Measurements from ENCODE around the gene OR10H4. TPM values are rescaled to one million over a fixed set of nuclear protein-coding genes. Genes with fewer than 3 reads are reported as not detected.
"Not testable (repeated sequence)": the region's sequence is repeated elsewhere in the genome, so short reads cannot be mapped to it uniquely, and the experiment has no call there.

Gene OR10H4
- total RNA-seq, 1 experiment from 2014 or later, result not detected

- DNase-seq (ENCODE audit: low read depth), result no peak
Observed at GRCh38 chr19:15936950-15937349, 11.9 kb upstream of the OR10H4 start.

DNA sequence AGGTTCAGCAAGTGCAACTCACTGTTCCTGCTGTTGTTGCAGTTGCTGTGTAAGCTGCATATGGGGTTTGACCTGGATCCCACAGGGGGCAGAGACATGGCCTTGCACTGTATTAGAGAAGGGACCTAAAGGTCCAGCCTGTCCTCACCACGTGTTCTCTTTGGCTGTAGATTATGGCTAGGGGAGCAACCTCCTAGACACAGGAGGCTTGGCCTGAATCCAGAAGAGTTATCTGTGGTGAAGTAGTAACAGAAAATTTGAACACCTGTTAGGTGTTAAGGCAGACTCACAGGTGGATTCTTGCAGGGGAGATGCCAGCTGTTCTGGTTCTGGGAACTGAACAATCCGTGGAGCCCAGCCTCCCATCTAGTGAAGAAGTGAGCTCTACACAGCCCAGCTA, 11.0 kb upstream of the OR10H4 start:
- DNase-seq (ENCODE audit: low read depth), result no peak

DNA sequence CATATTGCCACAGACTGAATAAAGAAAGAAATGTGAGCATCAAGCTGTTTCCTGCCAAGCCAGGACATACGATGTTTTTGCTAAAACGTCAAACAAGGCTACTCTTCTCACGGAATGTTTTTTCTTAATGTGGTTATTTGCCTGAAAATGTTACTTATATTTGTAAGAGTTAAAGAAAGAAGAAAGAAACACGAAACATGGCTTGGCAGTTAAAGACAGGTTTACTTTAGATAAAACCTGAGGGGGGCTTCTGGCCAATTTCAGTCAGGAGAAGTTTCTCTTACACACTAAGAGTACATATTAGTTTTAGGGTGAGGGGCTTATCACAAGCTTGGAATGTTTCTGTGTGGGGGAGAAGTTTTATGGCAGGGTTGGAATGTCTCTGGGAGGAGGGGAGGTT, 4.4 kb upstream of the OR10H4 start:
- no peak for DNase-seq (ENCODE audit: low read depth)

GRCh38 chr19:15945301-15945700, 3.5 kb upstream of the OR10H4 start:
- DNase-seq (ENCODE audit: low read depth), result no peak

GRCh38 chr19:15954820-15955219, 6.0 kb downstream of the OR10H4 start:
- no peak for DNase-seq (ENCODE audit: low read depth)

GRCh38 chr19:15962319-15962718, 13.5 kb downstream of the OR10H4 start:
- no peak for DNase-seq (ENCODE audit: low read depth)

DNA sequence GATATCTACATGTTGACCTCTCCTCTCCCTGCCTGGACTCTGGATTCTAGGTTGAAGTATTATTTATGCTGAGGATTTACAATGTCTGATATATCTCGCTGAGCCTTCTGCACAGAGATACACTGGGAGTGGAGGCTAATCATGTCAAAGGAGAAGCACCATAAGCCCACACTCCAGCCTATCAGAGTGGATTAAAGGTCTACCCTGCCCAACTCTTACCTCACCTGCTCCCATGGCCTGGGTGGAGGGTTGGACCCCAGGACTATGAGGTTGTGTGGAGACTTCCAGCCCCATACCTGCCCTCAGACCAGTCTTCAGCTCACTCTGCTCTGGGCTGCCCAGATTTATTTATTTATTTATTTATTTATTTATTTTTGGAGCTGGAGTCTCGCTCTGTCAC, 15.4 kb downstream of the OR10H4 start:
- DNase-seq (ENCODE audit: low read depth), result no peak

DNA sequence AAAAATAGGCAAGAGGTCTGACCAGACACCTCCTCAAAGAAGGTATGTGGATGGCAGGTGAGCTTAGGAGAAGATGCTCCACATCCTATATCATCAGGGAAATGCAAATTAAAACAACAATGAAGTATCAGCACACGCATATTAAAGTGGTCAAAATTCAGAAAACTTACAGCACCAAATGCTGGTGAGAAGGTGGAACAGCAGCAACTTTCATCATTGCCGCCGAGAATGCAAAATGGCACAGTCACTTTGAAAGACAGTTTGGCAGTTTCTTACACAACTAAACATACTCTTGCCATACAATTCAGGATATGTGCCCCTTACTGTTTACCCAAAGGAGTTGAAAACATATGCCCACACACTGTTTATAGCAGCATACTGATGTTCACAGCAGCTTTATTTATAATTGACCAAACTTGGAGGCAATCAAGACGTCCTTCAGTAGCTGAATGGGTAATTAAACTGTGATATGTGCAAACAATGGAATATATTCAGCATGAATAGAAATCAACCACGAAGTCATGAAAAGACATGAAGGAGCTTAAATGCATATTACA, 22.5 kb downstream of the OR10H4 start:
- DNase-seq (ENCODE audit: low read depth), result no peak

DNA sequence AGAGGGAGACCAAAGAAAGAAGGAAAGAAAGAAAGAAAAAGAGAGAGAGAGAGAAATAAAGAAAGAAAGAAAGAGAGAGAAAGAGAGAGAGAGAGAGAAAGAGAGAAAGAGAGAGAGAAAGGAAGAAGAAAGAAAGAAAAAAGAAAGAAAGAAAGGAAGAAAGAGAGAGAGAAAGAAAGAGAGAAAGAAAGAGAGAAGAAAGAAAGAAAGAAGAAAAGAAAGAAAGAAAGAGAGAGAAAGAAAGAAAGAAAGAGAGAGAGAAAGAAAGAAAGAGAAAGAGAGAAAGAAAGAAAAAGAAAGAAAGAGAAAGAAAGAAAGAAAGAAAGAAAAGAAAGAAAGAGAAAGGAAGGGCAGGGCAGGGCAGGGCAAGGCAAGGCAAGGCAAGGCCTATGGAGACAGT, 23.2 kb downstream of the OR10H4 start:
- DNase-seq (ENCODE audit: low read depth), result not testable (repeated sequence)

DNA sequence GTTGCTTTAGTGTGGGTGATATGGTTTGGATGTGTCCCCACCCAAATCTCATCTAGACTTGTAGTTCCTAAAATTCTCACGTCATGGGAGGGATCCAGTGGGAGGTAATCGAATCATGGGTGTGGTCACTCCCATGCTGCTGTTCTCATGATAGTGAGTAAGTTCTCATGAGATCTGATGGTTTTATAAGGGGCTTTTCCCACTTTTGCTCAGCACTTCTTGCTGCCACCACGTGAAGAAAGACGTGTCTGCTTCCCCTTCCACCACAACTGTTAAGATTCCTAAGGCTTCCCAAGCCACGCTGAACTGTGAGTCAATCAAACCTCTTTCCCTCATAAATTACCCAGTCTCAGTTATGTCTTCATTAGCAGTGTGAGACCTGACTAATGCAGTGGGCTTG, 26.0 kb downstream of the OR10H4 start:
- DNase-seq (ENCODE audit: low read depth), result no peak

- no peak for DNase-seq (ENCODE audit: low read depth)
Observed at GRCh38 chr19:15976836-15977689, 28.3 kb downstream of the OR10H4 start.

DNA sequence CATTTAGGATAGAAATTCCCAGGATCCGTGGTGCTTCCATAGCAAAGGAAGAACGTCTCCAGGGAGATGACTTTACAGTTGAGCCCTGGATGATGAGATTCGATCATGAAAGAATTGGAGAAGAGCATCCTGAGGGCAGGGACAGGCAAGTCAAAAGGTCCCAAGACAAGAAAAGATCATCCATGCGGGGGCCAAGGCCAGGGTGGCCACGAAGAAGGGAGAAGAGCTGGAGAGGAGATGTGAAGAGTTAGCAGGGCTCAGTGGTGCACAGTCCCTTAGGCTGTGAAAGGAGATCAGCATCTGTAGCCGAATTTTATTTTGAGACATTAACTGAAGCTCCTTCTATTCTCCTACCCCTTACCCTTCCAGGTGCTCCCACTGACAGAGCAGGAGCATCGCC, 28.9 kb downstream of the OR10H4 start:
- DNase-seq (ENCODE audit: low read depth), result no peak

DNA sequence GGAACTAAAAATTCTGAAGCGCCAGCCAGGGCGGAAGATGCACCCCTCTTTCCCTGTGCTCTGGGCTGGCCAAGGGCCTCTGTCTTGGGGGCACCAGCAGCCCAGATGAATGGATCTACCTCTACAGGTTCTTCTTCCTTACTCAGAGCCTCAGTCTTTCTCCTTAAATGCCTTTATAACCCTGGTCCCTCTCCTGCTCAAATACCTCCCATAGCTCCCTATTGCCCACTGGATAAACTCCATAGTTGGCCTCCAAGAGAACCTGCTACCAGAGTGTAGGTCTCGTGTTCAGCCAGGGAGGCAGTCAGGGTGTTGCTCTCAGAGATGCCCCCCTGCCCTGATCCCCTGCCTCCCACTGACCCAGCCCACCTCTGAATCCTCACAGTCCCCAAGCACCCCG, 30.5 kb downstream of the OR10H4 start:
- DNase-seq (ENCODE audit: low read depth), result no peak

DNA sequence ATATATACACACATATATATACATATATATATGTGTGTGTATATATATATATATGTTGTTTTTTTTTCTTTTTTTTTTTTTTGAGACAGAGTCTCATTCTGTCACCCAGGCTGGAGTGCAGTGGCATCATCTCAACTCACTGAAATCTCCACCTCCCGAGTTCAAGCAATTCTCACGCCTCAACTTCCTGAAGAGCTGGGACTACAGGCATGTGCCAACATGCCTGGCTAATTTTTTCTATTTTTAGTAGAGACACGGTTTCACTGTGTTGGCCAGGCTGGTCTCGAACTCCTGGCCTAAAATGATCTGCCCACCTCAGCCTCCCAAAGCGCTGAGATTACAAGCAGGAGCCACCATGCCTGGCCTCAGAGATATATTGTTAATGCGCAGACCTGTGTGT, 37.0 kb downstream of the OR10H4 start:
- peak; percentile 30 for DNase-seq (ENCODE audit: low read depth)

GRCh38 chr19:15986701-15987100, 37.9 kb downstream of the OR10H4 start:
- DNase-seq (ENCODE audit: low read depth), result no peak

DNA sequence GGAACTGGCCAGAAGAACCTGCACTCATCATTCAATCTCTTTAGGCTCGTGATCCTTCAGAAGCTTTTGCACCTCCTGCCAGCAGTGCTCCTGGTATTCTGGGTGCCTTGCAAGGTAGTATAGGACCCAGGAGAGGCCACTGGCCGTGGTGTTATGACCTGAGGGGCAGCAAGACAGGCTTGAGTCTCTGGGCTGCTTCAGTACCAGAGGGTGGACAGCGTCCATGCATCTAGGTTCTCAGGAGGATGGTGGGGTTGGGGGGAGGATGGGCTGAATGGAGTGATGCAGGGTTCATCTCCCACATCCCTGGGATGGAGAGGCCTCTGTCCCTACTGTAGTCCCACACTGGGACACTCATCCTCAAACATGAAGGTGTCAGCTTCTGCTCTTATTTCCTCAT, 41.1 kb downstream of the OR10H4 start:
- no peak for DNase-seq (ENCODE audit: low read depth)

DNA sequence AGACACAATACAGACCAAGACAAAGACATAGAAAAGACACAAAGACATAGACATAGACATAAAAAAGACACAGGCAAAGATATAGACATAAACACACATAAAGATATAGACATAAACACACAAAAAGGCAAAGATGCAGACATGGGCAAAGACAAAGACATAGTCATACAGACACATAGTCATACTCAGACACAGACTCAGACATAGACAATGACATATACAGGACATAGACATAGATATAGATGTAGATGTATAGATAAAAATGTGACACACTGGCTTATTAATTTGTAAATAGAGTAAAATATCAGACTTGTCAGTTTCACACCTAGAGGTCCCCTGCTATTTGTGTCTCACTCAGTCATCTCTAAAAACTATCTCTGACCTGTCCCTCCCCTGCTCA, 42.8 kb downstream of the OR10H4 start:
- no peak for DNase-seq (ENCODE audit: low read depth)

DNA sequence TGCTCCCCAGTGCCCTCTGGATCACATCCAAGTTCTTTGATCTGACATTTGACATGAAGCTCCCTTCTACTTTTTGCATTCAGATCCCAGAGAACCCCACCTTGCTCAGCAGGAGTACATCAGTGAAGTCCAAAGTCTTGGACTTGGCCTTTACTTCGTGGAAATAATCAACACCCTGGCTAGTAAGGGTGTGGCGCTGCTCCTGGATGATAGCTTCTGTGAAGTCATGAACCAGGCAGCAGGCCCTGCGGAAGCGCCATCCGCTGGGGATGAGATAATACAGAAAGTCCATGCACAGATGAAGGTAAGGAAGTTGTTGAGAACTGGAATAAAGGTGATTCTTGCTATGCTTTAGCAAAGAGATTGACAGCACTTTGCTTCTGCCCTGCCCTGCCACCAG, 43.2 kb downstream of the OR10H4 start:
- no peak for DNase-seq (ENCODE audit: low read depth)

DNA sequence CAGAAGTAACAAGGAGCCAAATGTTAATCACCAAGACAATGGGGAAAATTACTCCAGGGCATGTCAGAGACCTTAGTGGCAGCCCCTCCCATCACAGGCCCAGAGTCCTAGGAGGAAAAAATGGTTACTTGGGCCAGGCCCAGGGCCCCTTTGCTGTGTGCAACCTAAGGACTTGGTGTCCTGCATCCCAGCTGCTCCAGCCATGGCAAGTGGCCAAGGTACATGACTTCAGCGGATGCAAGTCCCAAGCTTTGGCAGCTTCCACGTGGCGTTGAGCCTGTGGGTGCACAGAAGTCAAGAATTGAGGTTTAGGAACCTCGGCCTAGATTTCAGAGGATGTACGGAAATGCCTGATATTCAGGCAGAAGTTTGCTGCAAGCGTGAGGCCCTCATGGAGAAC, 46.7 kb downstream of the OR10H4 start:
- no peak for DNase-seq (ENCODE audit: low read depth)

DNA sequence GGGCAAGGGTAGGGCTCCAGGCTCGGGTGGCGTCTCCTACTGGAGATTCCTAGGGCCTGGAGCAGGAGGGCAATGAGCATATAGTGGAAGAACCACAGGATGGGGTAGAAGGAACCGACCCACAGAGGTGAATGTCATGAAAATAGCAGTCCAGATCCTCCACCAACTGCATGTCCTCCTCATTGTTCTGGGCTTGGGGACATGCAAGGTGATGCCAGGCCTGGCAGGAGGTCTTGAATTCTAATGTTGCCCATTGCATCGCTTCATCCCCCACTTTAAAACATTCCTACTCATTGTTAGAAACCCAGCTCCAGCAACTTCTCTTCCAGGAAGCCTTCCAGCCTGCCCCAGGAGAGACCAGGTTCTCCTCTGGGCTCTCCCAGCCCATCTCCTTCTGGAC, 49.4 kb downstream of the OR10H4 start:
- DNase-seq (ENCODE audit: low read depth), result no peak

Measured in HT1080 (cell line).